ENCODE results near the gene NUDT19. TPM values are rescaled to one million over a fixed set of nuclear protein-coding genes. Genes with fewer than 3 reads are reported as not detected.

NUDT19 gene
- total and polyA plus RNA-seq, 2 donors (not counting 3 experiments of a cell fraction or from before 2014, with no cell fraction given): 6.6 to 14.0 TPM

DNA sequence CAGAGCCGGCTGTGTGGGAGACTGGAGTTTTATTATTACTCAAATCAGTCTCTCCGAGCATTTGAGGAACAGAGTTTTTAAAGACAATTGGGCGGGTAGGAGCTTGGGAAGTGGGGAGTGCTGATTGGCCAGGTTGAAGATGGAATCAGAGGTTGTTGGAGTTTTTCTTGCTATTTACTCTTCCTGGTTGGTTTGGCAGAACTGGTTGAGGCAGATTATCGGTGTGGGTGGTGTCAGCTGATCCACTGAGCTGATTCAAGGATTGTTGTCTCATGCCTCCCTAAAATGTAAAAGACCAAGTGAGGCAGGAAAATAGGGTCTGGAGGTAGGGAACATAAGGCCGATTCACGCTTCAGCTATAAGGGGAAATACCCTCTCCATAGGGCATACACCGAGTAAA lies 26.7 kb downstream of the NUDT19 start:
- TF ChIP-seq, protein P1, sequence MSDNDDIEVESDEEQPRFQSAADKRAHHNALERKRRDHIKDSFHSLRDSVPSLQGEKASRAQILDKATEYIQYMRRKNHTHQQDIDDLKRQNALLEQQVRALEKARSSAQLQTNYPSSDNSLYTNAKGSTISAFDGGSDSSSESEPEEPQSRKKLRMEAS (IDR thresholded peaks at IDR 0.05; ENCODE audit: insufficient read depth, insufficient read length): no peak
- TF ChIP-seq POLR2AphosphoS5 (IDR thresholded peaks at IDR 0.05; ENCODE audit: insufficient read depth, low read depth, low read length) (no peak), EZH2 (IDR thresholded peaks at IDR 0.05; ENCODE audit: borderline replicate concordance, low read depth, low read length, severe bottlenecking) (no peak), POLR2A (IDR thresholded peaks at IDR 0.05; ENCODE audit: low read depth, low read length) (no peak), GATA2 (IDR thresholded peaks at IDR 0.05; ENCODE audit: insufficient read depth, insufficient read length, low read depth, low read length) (no peak), FOS (IDR thresholded peaks at IDR 0.05; ENCODE audit: borderline replicate concordance, insufficient read depth, low read length) (no peak), JUN (IDR thresholded peaks at IDR 0.05; ENCODE audit: borderline replicate concordance, insufficient read depth, insufficient read length, low read depth) (no peak)
- TF ChIP-seq, protein P2, sequence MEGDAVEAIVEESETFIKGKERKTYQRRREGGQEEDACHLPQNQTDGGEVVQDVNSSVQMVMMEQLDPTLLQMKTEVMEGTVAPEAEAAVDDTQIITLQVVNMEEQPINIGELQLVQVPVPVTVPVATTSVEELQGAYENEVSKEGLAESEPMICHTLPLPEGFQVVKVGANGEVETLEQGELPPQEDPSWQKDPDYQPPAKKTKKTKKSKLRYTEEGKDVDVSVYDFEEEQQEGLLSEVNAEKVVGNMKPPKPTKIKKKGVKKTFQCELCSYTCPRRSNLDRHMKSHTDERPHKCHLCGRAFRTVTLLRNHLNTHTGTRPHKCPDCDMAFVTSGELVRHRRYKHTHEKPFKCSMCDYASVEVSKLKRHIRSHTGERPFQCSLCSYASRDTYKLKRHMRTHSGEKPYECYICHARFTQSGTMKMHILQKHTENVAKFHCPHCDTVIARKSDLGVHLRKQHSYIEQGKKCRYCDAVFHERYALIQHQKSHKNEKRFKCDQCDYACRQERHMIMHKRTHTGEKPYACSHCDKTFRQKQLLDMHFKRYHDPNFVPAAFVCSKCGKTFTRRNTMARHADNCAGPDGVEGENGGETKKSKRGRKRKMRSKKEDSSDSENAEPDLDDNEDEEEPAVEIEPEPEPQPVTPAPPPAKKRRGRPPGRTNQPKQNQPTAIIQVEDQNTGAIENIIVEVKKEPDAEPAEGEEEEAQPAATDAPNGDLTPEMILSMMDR (IDR thresholded peaks at IDR 0.05; ENCODE audit: extremely low read depth in 1 of 2, insufficient read depth in 1 of 2, low read depth in 1 of 2, low read length in 2 of 2): no peak
- H3K4me1 ChIP-seq (ENCODE audit: control insufficient read depth, extremely low read depth, insufficient read depth, low read length): no peaks in the 10 kb centered on the region
- FAIRE-seq (no peak), DNase-seq (ENCODE audit: low read depth, low spot score) (no peak)
- H3K9me1 ChIP-seq (replicated peaks; ENCODE audit: control insufficient read depth, extremely low read depth, insufficient read depth, low read length): no peaks in the 10 kb centered on the region
- ChIA-PET POLR2A (no interaction called here), CTCF (no interaction called here)
- no peak overlapping the region for H3K4me2 ChIP-seq (ENCODE audit: insufficient read depth, low read length)
- H3K27ac ChIP-seq (ENCODE audit: insufficient read depth, low read depth, low read length): no peak overlapping the region
- no peak overlapping the region for H3K4me3 ChIP-seq (replicated peaks in 1 of 3; ENCODE audit: insufficient read depth in 1 of 3, low read depth in 1 of 3, low read length in 3 of 3)
- dilution Hi-C loops (cut with MboI; ENCODE audit: extremely low pct_ligation_motif_present, low sequenced_read_pairs): no loop called here
- H3K36me3 ChIP-seq (ENCODE audit: control insufficient read depth in 2 of 2, extremely low read depth in 1 of 2, insufficient read depth in 2 of 2, low read length in 2 of 2): peaks cover 0 to under 1% of the 10 kb centered on the region in 2 experiments
- intact Hi-C loops (cut with micrococcal nuclease): no loop called here
- H3K27me3 ChIP-seq (ENCODE audit: control insufficient read depth in 2 of 2, insufficient read depth in 2 of 2, low read length in 2 of 2): no peaks in the 10 kb centered on the region
- no peak overlapping the region for H3K9ac ChIP-seq (replicated peaks; ENCODE audit: extremely low read depth, insufficient read depth, low read length)
- H3K79me2 ChIP-seq (ENCODE audit: control insufficient read depth, insufficient read depth, low read length): no peaks in the 10 kb centered on the region
- no peak overlapping the region for H2AFZ ChIP-seq (ENCODE audit: low read depth, low read length)
- H4K20me1 ChIP-seq (replicated peaks; ENCODE audit: control insufficient read depth, extremely low read depth, insufficient read depth, low read length): no peaks in the 10 kb centered on the region
- BruUV-seq (replicated peaks): no TSS peak
- H3K9me3 ChIP-seq (replicated peaks; ENCODE audit: control insufficient read depth, insufficient read depth, low read length): no peaks in the 10 kb centered on the region
